ENCODE results near the gene NEB.

NEB gene

GRCh38 chr2:151508519-151508918 is 225.8 kb downstream of the NEB start:
- no peak for DNase-seq (ENCODE audit: low spot score)
- no peak for TF ChIP-seq CTCF (IDR thresholded peaks at IDR 0.05; ENCODE audit: extremely low read depth, insufficient read depth, missing control alignments)
- in situ Hi-C loops (cut with MboI; ENCODE audit: low pct_unique_long_range_greater_than_20kb, low sequenced_read_pairs, unreplicated experiment), result no loop called here

- in situ Hi-C loops (cut with MboI; ENCODE audit: low pct_unique_long_range_greater_than_20kb, low sequenced_read_pairs, unreplicated experiment), result no loop called here
- DNase-seq (ENCODE audit: low spot score), result no peak
- TF ChIP-seq CTCF (IDR thresholded peaks at IDR 0.05; ENCODE audit: extremely low read depth, insufficient read depth, missing control alignments), result no peak
Measured at GRCh38 chr2:151506170-151506569, 228.1 kb downstream of the NEB start.

GRCh38 chr2:151498178-151498577 is 236.1 kb downstream of the NEB start:
- in situ Hi-C loops (cut with MboI; ENCODE audit: low pct_unique_long_range_greater_than_20kb, low sequenced_read_pairs, unreplicated experiment), result no loop called here
- no peak for TF ChIP-seq CTCF (IDR thresholded peaks at IDR 0.05; ENCODE audit: extremely low read depth, insufficient read depth, missing control alignments)
- DNase-seq (ENCODE audit: low spot score), result no peak

- no peak for TF ChIP-seq CTCF (IDR thresholded peaks at IDR 0.05; ENCODE audit: extremely low read depth, insufficient read depth, missing control alignments)
- DNase-seq (ENCODE audit: low spot score), result no peak
- in situ Hi-C loops (cut with MboI; ENCODE audit: low pct_unique_long_range_greater_than_20kb, low sequenced_read_pairs, unreplicated experiment), result no loop called here
Measured at GRCh38 chr2:151491496-151491895, 242.8 kb downstream of the NEB start.

GRCh38 chr2:151490276-151490675 is 244.0 kb downstream of the NEB start:
- in situ Hi-C loops (cut with MboI; ENCODE audit: low pct_unique_long_range_greater_than_20kb, low sequenced_read_pairs, unreplicated experiment), result no loop called here
- no peak for DNase-seq (ENCODE audit: low spot score)
- TF ChIP-seq CTCF (IDR thresholded peaks at IDR 0.05; ENCODE audit: extremely low read depth, insufficient read depth, missing control alignments), result no peak

- DNase-seq (ENCODE audit: low spot score), result no peak
- TF ChIP-seq CTCF (IDR thresholded peaks at IDR 0.05; ENCODE audit: extremely low read depth, insufficient read depth, missing control alignments), result no peak
- in situ Hi-C loops (cut with MboI; ENCODE audit: low pct_unique_long_range_greater_than_20kb, low sequenced_read_pairs, unreplicated experiment), result no loop called here
Measured at GRCh38 chr2:151486053-151486452, 248.2 kb downstream of the NEB start.

- in situ Hi-C loops (cut with MboI; ENCODE audit: low pct_unique_long_range_greater_than_20kb, low sequenced_read_pairs, unreplicated experiment), result no loop called here
- no peak for DNase-seq (ENCODE audit: low spot score)
- no peak for TF ChIP-seq CTCF (IDR thresholded peaks at IDR 0.05; ENCODE audit: extremely low read depth, insufficient read depth, missing control alignments)
Measured at GRCh38 chr2:151484100-151484499, 250.2 kb downstream of the NEB start.

All from GM13977 (cell line).